HG03139 (cell line): ENCODE results near the gene LTO1.
"Not testable (repeated sequence)": the region's sequence is repeated elsewhere in the genome, so short reads cannot be mapped to it uniquely, and the experiment has no call there.

Experiments used
- ATAC-seq: cut with Tn5 transposase; IDR thresholded peaks from one replicate; pipeline ENCODE4 v1.9.1; 2021; ENCODE audit not compliant: unreplicated experiment

LTO1 gene

DNA sequence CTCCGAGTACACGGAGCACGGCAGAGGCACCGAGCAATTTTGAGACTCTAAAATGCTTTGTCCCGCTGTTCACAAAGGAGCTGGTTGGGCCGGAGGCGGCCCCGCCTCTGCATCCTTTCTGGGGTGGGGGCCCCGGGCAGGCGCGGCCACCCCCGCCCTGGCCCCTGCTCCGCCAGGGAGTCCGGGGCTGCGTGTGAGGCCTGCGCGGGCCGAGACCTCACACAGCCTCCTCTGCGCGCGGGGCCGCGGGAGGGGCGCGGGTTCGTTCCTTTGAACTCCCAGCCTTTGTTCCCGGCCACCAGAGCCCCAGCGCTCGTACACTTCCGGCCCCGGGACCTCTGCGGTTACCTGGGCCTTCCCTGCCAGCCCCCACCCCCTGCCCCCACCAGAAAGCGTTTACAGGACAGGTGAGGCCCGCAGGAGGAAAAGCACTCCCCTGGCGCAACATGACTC lies 27.1 kb upstream of the LTO1 start:
- no peak for ATAC-seq

- ATAC-seq: no peak
Observed at GRCh38 chr11:69700278-69701140, 25.4 kb upstream of the LTO1 start.

GRCh38 chr11:69699213-69699612 lies 24.1 kb upstream of the LTO1 start:
- ATAC-seq: no peak

- ATAC-seq: no peak
Observed at GRCh38 chr11:69698362-69698761, 23.2 kb upstream of the LTO1 start.

DNA sequence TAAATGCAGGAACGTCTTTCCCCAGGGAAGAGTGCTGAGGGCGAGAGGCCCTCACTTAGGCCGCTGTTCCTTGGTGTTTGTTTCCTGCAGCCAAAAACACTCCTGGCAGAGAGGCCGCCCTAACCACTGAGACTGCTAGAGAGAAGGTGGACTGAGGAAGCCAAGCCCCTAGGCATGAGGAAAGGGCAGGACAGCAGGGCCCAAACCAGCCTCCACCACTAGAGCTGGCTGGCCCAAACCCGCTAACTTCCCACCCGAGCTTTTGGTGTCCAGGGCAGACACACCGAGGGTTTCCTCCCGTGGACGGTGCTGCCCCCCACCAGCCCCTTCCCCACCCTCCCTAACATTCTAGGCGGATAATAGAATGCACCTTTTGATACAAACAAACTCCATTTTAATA lies 22.7 kb upstream of the LTO1 start:
- ATAC-seq: no peak

DNA sequence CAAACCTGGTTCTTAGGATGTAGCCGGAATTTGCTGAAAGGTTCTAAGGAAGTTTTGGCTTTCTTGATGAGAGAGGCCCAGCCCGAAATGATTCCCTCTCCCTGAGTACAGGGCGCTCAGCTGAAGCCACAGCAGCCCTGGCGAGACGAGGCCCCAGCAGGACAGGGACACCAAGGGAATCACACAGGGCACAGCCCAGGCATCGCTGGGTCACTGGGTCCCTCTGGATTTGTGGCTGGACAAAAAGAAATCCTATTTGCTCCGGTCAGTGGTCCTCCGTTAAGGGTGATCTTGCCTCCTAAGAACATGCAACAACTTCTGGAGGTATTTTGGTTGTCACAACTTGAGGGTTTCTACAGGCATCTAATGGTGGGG lies 22.3 kb upstream of the LTO1 start:
- no peak for ATAC-seq

DNA sequence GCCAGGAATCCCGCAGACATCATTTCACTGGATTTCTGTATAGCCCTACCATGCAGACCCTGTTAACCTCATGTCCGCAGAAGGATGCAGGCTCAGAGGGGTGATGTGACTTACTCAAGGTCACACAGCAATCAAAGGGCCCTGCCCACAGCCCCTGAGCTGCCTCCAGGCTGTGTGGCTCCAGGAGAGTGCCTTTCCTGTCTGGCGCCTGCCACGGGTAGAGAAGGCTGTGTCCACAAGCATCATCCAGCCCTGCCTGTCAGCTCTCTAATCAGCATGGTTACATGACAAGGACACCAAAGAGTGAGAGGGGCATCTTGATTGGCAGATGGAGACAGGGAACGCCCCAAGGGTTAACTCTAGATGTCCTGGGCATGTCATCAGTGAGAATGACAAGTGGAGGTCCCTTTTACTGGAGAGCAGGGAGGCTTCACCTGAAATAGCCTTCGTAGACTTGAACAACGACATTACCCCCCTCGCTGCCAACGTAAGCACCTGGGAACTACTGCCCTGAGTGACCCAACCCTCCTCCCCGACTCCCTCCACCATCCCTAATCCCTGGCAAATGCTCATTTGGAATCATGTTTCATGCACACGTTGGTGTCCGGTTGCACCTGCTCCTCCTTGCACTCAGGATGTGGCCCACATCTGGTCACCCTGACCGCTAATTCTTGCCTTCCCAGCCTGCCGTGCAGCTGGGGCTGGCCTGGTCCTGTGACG lies 21.8 kb upstream of the LTO1 start:
- no peak for ATAC-seq

DNA sequence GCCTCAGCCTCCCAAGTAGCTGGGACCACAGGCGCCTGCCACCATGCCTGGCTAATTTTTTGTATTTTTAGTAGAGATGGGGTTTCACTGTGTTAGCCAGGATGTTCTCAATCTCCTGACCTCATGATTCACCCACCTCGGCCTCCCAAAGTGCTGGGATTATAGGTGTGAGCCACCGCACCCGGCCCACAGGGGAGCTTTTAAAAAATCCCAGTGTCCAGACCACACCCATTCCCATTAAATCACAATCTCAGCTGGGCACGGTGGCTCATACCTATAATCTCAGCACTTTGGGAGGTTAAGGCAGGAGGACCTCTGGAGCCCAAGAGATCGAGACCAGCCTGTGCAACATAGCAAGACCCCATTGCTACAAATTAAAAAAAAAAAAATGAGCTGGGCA lies 20.8 kb upstream of the LTO1 start:
- ATAC-seq: not testable (repeated sequence)

- no peak for ATAC-seq
Observed at GRCh38 chr11:69695581-69695980, 20.4 kb upstream of the LTO1 start.

DNA sequence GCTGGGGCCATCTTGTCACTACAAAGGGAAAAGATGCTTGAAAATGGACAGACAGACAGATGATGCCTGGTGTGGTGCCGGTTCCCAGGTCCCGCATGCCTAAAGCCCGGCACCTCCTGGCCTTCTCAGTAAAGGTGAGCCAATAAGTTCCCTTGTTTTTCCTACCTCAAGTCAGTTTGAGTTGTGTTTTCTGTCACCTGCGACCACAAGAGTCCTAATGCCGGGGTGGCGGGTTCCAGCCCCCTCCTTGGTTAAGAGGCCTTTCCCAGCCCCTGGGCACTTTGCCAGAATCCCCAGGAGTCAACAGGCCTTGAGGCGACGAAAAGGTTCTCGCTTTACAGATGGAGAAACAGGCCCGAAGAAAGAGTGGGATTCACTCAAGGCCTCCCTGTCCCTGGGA lies 19.6 kb upstream of the LTO1 start:
- no peak for ATAC-seq

DNA sequence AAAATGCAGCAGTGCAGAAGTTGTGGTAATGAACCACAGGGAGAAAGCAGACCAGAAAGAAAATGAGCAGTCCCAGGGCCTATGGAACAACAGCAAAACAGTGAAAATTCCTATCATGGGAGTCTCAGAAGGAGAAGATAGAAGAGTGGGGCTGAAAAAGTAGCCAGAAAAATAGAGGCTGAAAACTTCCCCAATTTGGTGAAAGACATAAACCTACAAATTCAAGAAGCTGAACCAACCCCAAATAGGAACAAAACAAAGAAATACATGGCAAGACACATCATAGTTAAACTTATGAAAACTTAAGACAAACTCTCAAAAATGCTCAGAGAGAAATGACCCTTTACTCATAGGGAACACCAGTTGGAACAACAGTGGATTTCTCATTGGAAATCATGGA lies 17.3 kb upstream of the LTO1 start:
- no peak for ATAC-seq

DNA sequence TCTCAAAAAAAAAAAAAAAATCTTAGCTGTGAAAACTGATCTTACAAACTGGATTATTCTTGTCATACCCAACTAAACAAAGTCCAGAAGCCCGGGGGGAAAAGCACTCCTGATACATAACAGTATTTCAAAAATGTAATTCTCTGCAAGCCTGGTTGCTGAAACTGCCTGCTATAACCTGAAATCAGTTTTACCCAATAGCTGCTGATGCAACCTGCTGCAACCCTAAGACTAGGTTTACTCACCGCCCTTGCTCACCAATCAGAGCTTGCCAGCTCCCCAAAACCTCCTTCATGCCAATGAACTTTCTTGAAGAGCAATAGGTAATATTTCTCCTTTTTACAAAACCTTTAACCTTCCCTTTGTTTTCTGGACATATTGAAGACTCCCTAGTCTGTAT lies 16.3 kb upstream of the LTO1 start:
- no peak for ATAC-seq

GRCh38 chr11:69689484-69690319 lies 14.5 kb upstream of the LTO1 start:
- ATAC-seq: no peak

- not testable (repeated sequence) for ATAC-seq
Observed at GRCh38 chr11:69687969-69688771, 13.0 kb upstream of the LTO1 start.

DNA sequence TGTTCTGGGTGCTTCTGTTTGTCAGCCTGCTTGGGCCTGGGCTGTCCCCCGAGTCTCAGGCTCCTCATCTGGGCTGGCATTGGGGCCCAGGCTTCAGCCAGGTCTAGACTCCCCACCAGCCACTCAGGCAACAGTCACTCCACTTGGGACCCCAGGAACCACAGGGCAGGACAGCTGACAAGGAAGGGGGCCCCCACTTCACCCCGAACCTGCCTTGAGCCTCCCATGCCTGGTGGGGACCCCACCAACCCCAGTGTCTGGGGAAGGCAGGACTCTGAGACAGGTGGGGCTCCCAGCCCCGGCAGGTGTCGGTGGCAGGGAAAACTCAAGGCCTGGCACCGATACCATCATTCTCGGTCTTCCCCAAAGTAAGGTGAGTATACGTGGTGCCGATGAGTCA lies 11.7 kb upstream of the LTO1 start:
- no peak for ATAC-seq

GRCh38 chr11:69686452-69686851 lies 11.3 kb upstream of the LTO1 start:
- ATAC-seq: no peak

DNA sequence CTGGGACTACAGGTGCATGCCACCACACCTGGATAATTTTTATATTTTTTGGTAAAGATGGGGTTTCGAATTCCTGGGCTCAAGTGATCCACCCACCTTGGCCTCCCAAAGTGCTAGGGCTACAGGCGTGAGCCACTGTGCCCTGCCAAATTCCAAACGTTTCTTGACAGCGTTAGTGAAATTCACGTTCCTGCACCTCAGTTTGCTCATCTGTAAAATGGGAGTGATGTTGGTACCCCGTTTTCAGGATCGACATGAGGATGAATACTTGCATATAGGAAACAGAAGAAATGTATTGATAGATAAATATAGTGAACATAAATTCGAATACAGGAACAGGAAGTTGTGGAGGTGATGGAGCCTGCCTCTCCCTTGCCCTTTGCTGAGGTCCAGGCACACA lies 10.2 kb upstream of the LTO1 start:
- ATAC-seq: no peak

GRCh38 chr11:69684651-69685050 lies 9.5 kb upstream of the LTO1 start:
- no peak for ATAC-seq

DNA sequence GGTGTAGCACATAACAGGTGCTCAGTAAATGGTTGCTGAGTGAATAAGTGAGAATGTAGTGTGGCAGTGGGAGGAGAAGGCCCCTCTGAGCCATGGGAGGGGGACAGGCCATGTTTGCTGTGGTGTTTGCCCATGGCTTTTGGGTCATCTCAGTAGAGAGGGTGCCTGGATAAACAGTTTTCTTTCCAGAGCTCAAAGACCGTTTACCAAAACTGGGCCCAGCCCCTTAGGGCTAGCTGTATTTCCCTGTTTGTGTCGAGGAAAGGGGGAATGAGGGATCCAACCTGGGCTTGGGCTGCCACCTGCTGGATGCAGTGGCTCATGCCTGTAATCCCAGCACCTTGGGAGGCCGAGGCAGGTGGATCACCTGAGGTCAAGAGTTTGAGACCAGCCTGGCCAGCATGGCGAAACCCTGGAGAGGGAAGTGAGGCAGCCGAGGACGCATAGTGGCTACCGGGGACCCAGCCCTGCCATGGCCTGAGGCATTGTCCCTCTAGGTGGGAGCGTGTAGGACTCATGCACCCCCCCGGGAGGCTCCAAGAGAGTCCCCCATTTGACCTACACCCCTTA lies 8.7 kb upstream of the LTO1 start:
- ATAC-seq: no peak

GRCh38 chr11:69682681-69683326 lies 7.7 kb upstream of the LTO1 start:
- no peak for ATAC-seq
